SK-N-SH treated with all-trans-retinoic acid at 6 μM for 48 hours (cell line): ENCODE data around the gene CHST14.

Experiments used
- ARNTL ChIP-seq: fragments of 450-650 bp; formaldehyde crosslinking; IDR thresholded peaks from 2 replicates; pipeline ENCODE4 v1.5.0; 2020; ENCODE audit warnings: low read depth, mild to moderate bottlenecking, moderate library complexity, borderline replicate concordance
- OSR1 ChIP-seq: fragments of 250-450 bp; sonication (Bioruptor Pico); IDR thresholded peaks from 2 replicates; pipeline ENCODE4 v1.8.0; 2022; ENCODE audit warnings: moderate library complexity, mild to moderate bottlenecking, inconsistent platforms
- PATZ1 ChIP-seq: fragments of 250-450 bp; sonication (Bioruptor Pico); IDR thresholded peaks from 2 replicates; pipeline ENCODE4 v1.8.0; 2020; ENCODE audit warnings: mild to moderate bottlenecking, moderate library complexity, borderline replicate concordance
- RARB ChIP-seq: fragments of 250-450 bp; sonication (Bioruptor Pico); IDR thresholded peaks from 2 replicates; pipeline ENCODE4 v1.8.0; 2021; ENCODE audit warnings: mild to moderate bottlenecking, moderate library complexity
- ZFP3 ChIP-seq: fragments of 250-450 bp; sonication (Bioruptor Pico); IDR thresholded peaks from 2 replicates; pipeline ENCODE4 v1.5.0; 2020; ENCODE audit warnings: mild to moderate bottlenecking, moderate library complexity
- TF ChIP-seq, protein P1 (sequence below): fragments of 250-450 bp; sonication (Bioruptor Pico); IDR thresholded peaks from 2 replicates; pipeline ENCODE4 v1.8.0; 2021; ENCODE audit warnings: low read depth, mild to moderate bottlenecking, moderate library complexity, borderline replicate concordance

DNA sequence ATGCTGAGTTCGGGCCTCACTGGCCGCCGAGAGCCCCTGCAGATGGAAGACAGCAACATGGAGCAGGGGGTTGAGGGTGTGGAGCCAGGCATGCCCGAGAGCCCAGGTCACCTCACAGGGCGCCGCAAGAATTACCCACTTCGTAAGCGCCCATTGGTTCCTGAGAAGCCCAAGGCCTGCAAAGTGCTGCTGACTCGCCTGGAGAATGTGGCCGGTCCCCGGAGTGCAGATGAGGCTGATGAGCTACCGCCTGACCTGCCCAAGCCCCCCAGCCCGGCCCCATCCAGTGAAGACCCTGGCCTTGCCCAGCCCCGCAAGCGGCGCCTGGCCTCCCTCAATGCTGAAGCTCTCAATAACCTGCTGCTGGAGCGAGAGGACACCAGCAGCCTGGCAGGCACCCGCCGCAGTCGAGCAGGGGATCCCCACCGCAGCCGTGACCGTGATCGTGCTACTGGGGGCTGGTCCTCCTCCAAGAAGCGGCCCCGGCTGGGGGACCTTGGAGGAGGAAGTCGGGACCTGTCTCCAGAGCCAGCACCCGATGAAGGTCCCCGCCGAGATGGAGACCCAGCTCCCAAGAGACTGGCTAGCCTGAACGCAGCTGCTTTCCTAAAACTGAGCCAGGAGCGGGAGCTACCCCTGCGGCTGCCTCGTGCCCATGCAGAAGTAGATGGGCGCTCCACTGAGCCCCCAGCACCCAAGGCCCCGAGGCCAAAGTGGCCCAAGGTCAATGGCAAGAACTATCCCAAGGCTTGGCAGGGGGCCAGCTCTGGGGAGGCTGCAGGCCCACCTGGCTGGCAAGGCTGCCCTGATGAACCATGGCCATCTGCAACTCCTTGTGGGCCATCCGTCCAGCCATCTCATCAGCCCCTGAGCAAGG is 12.1 kb upstream of the CHST14 start:
- TF ChIP-seq ZFP3 (CRISPR knock-in tag), result no peak
- TF ChIP-seq, protein P1, sequence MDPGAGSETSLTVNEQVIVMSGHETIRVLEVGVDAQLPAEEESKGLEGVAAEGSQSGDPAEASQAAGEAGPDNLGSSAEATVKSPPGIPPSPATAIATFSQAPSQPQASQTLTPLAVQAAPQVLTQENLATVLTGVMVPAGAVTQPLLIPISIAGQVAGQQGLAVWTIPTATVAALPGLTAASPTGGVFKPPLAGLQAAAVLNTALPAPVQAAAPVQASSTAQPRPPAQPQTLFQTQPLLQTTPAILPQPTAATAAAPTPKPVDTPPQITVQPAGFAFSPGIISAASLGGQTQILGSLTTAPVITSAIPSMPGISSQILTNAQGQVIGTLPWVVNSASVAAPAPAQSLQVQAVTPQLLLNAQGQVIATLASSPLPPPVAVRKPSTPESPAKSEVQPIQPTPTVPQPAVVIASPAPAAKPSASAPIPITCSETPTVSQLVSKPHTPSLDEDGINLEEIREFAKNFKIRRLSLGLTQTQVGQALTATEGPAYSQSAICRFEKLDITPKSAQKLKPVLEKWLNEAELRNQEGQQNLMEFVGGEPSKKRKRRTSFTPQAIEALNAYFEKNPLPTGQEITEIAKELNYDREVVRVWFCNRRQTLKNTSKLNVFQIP (CRISPR knock-in tag), result no peak
- no peak for TF ChIP-seq ARNTL
- no peak for TF ChIP-seq OSR1 (CRISPR knock-in tag)
- no peak for TF ChIP-seq RARB (CRISPR knock-in tag)
- no peak for TF ChIP-seq PATZ1 (CRISPR knock-in tag)
